K562 (cell line): ENCODE data around the gene SLC39A13. TPM values are rescaled to one million over a fixed set of nuclear protein-coding genes. Genes with fewer than 3 reads are reported as not detected.

Source experiments
- ELK3 ChIP-seq: fragments of 450-650 bp; formaldehyde crosslinking; IDR thresholded peaks from 2 replicates; pipeline ENCODE4 v1.4.0; 2020; ENCODE audit warnings: mild to moderate bottlenecking
- ESRRA ChIP-seq: fragments of 450-650 bp; IDR thresholded peaks from 2 replicates; pipeline ENCODE4 v1.6.1; 2014; ENCODE audit warnings: low read depth, mild to moderate bottlenecking, moderate library complexity, borderline replicate concordance
- HDAC6 ChIP-seq: IDR thresholded peaks from 2 replicates; pipeline ENCODE4 v1.6.1; 2012; ENCODE audit warnings: low read depth, mild to moderate bottlenecking, control low read depth, inconsistent platforms, low read length, moderate library complexity
- JUNB ChIP-seq: fragments of 450-650 bp; formaldehyde crosslinking; conservative IDR thresholded peaks from 2 replicates; pipeline ENCODE4 v1.4.0; 2020; ENCODE audit warnings: mild to moderate bottlenecking
- MNT ChIP-seq, 2 experiments: fragments of 450-650 bp; conservative IDR thresholded peaks; 2 replicates each; pipeline ENCODE4 v1.6.1; 2017; ENCODE audit warnings: mild to moderate bottlenecking in 2 of 2, moderate library complexity in 2 of 2
- NUFIP1 ChIP-seq: fragments of 450-650 bp; IDR thresholded peaks from 2 replicates; pipeline ENCODE4 v1.6.1; 2018; ENCODE audit not compliant: partially characterized antibody
- PBX2 ChIP-seq, 2 experiments: IDR thresholded peaks in 1 of 2; conservative IDR thresholded peaks in 1 of 2; 2 replicates each; pipeline ENCODE4 v1.6.1; 2016; ENCODE audit warnings: low read depth in 2 of 2, mild to moderate bottlenecking in 1 of 2, missing compliant biosample characterization in 1 of 2, missing genetic modification characterization in 1 of 2, moderate library complexity in 1 of 2
- POLR2B ChIP-seq: fragments of 450-650 bp; IDR thresholded peaks from 2 replicates; pipeline ENCODE4 v1.6.1; 2018; ENCODE audit warnings: low read depth; ENCODE audit not compliant: partially characterized antibody
- PTRF ChIP-seq: fragments of 450-650 bp; IDR thresholded peaks from 2 replicates; pipeline ENCODE4 v1.6.1; 2016; ENCODE audit warnings: mild to moderate bottlenecking, missing genetic modification characterization, missing compliant biosample characterization
- SMARCA5 ChIP-seq: fragments of 450-650 bp; IDR thresholded peaks from 2 replicates; pipeline ENCODE4 v1.6.1; 2016
- TBP ChIP-seq: optimal IDR thresholded peaks from 2 replicates; pipeline ENCODE3; 2011; ENCODE audit warnings: low read depth, low read length, improper control_type of control experiment
- ZFP91 ChIP-seq: sonication (generic); formaldehyde crosslinking; IDR thresholded peaks from 2 replicates; pipeline ENCODE4 v1.8.0; 2022; ENCODE audit warnings: mild to moderate bottlenecking, missing genetic modification reagents
- ZNF444 ChIP-seq: fragments of 250-450 bp; sonication (Bioruptor Pico); IDR thresholded peaks from 2 replicates; pipeline ENCODE4 v1.4.0; 2020; ENCODE audit warnings: mild to moderate bottlenecking, moderate library complexity
- ZNF445 ChIP-seq: fragments of 250-450 bp; sonication (Bioruptor Pico); IDR thresholded peaks from 2 replicates; pipeline ENCODE4 v1.4.0; 2020; ENCODE audit warnings: low read depth, mild to moderate bottlenecking, moderate library complexity
- ZNF644 ChIP-seq: fragments of 200-800 bp; sonication (Bioruptor generic); IDR thresholded peaks from 2 replicates; pipeline ENCODE4 v1.6.1; 2016; ENCODE audit warnings: low read depth, missing genetic modification characterization, missing compliant biosample characterization
- ZNF740 ChIP-seq, 3 experiments: fragments of 200-800 bp in 1 of 3; sonication (Bioruptor generic) in 1 of 3; sonication (generic) in 1 of 3; formaldehyde crosslinking in 1 of 3; IDR thresholded peaks; 2 replicates each; pipeline versions ENCODE4 v1.6.1 to v1.8.0; 2016 to 2022; ENCODE audit warnings: mild to moderate bottlenecking in 2 of 3, missing compliant biosample characterization in 2 of 3, missing genetic modification characterization in 2 of 3, missing genetic modification reagents in 1 of 3
- ZNF75A ChIP-seq: fragments of 450-650 bp; formaldehyde crosslinking; IDR thresholded peaks from 2 replicates; pipeline ENCODE4 v1.4.0; 2020; ENCODE audit warnings: mild to moderate bottlenecking
- ZNF77 ChIP-seq: fragments of 250-450 bp; sonication (Bioruptor Pico); IDR thresholded peaks from 2 replicates; pipeline ENCODE4 v1.5.0; 2020
- polyA plus RNA-seq, 8 experiments: library from polyadenylated mRNA; depleted of rRNA in 4 of 8; stranded (reverse) in 5 of 8; unstranded in 3 of 8; fragments of >200 nt; fragmentation: Nextera tagmentation in 2 of 8; fragmentation: Illumina TruSeq in 1 of 8; extraction: Ambion mirVana in 2 of 8; extraction: Trizol in 1 of 8; gene quantifications; 2 replicates each; pipeline versions ENCODE4 v1.2.1 to v1.2.3, GENCODE V29; 2011 to 2014; ENCODE audit warnings: inconsistent platforms in 1 of 8, missing spikeins in 1 of 8
- total RNA-seq, 7 experiments: library from RNA; depleted of rRNA in 6 of 7; stranded (reverse); fragments of >200 nt in 6 of 7; fragmentation: Illumina TruSeq in 2 of 7; extraction: Trizol in 2 of 7; gene quantifications; 2 replicates each; pipeline versions ENCODE4 v1.2.1 to v1.2.3, GENCODE V29; 2011 to 2021; ENCODE audit warnings: low replicate concordance in 1 of 7

SLC39A13 gene
- total and polyA plus RNA-seq, 9 of the 15 experiments (the other 6 are each of a cell fraction or from before 2014, with no cell fraction given) = 0.17 to 15.9 (median 3.2) TPM

GRCh38 chr11:47407746-47408590 is at the start of gene SLC39A13 (continued):
- peak; percentile 49; the same call in 1 of the 2 replicates for TF ChIP-seq ZNF740 (CRISPR knock-in tag; IDR thresholded peaks at IDR 0.05)
- TF ChIP-seq ZNF740 (tag; IDR thresholded peaks at IDR 0.05) = no peak
- no peak for TF ChIP-seq HDAC6
- TF ChIP-seq ELK3 (CRISPR knock-in tag) = no peak
- TF ChIP-seq JUNB (CRISPR knock-in tag) = no peak
- TF ChIP-seq ZNF444 = no peak
- no peak for TF ChIP-seq NUFIP1
- peak; percentile 24; the same call in 1 of the 2 replicates for TF ChIP-seq ZFP91 (CRISPR knock-in tag)
- peak; percentile 62 for TF ChIP-seq TBP
- no peak; the same call in 1 of the 2 replicates for TF ChIP-seq ZNF644 (tag)
- TF ChIP-seq PBX2 (CRISPR knock-in tag; IDR thresholded peaks at IDR 0.05; ENCODE audit: low read depth) = no peak
- TF ChIP-seq PBX2 (tag; conservative IDR thresholded peaks at IDR 0.05; ENCODE audit: low read depth) = no peak
- no peak for TF ChIP-seq ZNF77 (CRISPR knock-in tag)
- TF ChIP-seq ZNF75A (CRISPR knock-in tag) = no peak
- TF ChIP-seq ZNF445 (CRISPR knock-in tag) = no peak
- no peak for TF ChIP-seq POLR2B
- TF ChIP-seq SMARCA5 = peak; percentile 68
- no peak for TF ChIP-seq PTRF (tag)
- TF ChIP-seq MNT (conservative IDR thresholded peaks at IDR 0.05) = peak in 1 of 2 experiments; percentile 85; a peak in 2 of 4 replicates
- peak; percentile 91 for TF ChIP-seq ESRRA
